ENCODE measurements around the gene DDIT4.

Gene DDIT4

DNA sequence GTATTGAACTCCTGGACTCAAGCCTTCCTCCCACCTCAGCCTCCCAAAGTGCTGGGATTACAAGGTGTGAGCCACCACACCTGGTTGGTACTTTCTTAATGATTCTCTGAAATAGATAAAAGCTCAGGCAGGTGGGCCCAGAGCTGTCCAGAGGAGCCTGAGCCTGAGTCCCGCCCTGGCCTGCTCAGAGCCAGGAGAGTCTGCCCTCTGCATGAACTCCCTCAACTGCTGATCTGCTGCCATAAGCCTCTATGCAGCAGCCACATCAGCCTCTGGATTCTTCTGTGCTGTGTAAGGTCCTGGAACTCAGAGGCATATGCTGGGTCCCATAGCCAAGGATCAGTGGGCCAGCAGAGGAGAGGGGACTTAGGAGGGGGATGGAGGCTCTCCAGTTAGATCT is 23.1 kb upstream of the DDIT4 start:
- FAIRE-seq: no peak

DNA sequence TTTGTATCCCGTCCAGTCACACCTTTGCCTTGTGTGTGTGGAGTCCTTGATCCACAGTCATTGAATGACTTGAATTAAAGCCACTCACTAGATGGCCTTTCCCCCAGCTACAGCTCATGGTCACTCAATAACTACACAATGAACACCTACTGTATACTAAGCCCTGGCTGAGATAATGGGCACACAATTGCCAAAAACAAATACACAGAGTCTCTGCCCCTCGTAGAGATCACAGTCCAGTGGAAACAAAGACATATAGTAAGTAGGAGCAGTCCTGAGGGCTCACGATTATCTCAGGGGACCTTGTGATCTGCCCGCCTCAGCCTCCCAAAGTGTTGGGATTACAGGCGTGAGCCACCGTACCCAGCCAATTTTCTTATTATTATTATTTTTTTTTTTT is 22.1 kb upstream of the DDIT4 start:
- no peak for FAIRE-seq

DNA sequence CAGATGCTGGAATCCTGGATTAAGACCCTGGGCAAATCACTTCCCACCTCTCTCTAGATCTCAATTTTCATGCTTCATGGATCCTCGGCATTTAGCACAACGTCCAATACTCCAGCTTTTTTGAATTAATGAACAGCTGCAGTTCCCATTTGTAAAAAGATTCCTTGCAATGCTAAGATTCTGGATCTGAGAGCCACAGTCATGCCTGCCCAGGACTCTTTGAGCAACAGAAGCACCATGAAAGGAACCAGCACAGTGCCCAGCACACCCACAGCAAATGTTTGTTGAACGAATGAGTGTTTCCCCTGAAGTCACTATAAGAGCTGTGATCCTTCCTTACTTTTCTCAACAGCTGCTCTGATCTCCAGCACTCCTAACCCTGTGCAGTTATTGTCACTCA is 20.8 kb upstream of the DDIT4 start:
- FAIRE-seq: no peak

DNA sequence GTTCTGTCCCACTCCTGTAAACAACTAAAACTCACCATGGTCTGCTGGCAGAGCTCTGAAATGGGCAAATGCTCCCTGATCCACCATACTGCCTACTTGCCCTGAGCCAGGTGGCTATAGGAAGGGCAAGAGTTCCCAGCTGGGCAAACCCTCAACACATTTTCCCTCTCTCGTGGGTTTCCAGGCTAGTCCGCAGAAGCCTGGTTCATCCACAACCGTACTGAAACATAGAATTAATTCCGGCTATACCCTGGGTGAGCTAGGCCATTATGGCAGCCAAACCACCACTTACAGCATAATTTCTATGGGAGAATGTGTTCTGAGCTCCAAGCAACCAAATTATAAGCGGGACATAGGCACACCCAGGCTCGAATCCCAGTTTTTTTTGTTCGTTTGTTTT is 20.1 kb upstream of the DDIT4 start:
- FAIRE-seq: no peak

DNA sequence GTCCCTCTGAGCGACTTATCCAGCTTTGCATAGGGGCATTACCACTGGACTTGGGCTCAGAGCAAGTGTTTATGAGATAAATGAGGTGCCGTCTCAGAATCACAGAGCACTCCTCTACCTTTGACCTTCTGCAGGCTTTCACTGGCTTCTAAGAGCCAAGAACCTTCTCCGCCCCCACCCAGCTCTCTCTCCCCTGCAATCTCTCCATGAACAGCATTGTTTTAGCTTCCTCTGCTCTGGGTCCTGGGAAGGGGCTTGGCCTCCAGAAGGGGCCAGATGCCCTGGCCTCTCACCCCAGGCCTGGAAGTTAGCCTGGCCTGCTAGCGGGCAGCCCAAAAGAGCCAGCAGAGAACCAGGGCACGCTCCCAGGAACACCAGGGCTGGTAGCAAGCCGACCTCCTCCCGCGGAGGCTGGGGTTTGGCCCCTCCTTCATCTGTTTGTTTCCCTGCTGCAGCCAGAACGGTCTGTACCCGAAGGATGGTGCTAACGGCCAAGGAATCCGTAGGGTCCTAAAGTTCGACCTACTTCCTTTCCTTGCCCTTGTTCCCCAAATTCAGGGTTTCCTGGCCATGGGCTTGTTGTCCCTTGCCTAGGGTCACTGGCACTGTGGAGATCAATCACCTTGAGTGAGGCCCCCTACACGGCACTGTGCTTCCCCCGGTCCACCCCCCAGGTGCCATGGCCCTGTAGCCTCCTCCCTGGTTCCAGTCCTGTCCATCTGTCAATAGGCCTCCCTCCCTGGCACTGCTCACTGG is 18.7 kb upstream of the DDIT4 start:
- no peak for FAIRE-seq

DNA sequence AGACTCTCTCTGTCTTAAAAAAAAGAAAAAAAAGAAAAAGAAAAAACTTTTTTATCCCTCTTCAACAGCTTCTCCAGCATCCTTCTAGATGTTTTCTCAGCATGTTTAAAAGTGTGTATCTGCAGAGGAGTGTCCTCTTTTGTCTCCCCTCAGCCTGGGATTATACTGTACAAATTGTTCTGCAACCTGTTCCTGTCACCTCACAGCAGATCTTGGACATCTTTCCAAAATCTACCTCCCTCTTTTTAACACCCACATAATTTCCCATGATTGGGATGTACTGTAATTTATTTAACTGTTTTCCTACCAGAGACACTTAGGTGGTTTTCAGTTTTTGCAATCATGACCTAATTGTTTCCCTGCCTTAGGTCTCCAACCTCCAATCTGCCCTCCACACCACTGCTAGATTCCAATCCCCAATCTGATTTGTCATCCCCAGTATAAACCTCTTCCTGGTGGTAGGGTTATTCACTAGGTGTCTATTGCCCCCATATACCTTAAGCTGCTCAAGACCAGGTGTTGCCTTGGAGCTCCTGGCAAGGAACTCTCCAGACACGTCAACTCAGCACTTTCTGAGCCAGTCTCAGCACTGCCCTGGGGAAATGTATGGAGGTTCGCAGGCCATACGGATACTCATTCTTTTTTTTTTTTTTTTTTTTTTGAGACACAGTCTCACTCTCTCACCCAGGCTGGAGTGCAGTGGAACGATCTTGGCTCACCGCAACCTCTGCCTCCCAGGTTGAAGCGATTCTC is 17.6 kb upstream of the DDIT4 start:
- no peak for FAIRE-seq

DNA sequence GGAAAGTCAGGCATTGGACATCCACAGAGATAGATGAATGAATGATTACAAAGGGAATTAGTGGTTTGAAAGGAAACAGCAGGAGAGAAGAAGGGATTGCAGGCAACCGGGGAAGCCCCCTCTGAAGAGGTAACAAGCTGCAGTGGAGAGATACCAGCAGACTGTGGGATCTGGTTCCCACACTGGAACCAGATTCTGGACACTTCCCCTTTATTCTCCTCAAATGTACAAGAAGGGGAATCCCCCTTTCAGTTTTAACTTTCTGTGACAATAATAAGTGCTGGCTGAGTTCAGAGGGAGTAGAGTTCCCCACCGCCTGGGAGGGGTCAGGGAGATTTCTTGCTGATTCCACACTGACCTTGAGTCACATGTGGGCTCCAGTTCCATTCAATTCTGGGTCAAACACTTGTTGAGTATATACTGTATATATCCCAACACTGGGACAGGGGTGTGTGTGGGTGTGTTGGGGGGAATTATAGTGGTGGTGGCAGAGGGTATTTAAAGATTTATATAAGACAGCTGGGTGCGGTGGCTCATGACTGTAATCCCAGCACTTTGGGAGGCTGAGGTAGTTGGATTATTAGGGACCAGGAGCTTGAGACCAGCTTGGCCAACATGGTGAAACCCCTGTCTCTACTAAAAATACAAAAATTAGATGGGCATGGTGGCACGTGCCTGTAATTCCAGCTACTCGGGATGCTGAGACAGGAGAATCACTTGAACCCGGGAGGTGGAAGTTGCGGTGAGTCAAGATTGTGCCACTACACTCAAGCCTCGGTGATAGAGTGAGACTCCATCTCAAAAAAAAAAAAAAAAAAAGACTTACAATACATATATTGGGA is 16.5 kb upstream of the DDIT4 start:
- FAIRE-seq: no peak

DNA sequence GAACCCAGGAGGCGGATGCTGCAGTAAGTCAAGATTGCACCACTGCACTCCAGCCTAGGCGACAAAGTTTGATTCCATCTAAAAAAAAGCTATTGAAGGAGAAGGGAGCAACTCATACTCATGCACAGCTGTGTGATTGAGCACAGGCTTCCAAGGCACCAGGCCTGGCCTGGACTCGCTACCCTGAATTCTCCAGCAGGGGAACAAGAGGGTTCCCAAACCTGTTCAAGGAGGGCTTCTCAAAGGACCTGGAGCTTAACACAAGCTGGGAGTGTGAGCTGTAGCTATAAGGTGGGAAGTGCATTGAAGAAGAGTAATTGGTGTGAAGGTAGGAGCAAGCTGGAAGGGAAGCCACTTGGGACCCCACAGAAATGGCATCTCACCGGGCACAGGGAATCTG is 15.1 kb upstream of the DDIT4 start:
- no peak for FAIRE-seq

DNA sequence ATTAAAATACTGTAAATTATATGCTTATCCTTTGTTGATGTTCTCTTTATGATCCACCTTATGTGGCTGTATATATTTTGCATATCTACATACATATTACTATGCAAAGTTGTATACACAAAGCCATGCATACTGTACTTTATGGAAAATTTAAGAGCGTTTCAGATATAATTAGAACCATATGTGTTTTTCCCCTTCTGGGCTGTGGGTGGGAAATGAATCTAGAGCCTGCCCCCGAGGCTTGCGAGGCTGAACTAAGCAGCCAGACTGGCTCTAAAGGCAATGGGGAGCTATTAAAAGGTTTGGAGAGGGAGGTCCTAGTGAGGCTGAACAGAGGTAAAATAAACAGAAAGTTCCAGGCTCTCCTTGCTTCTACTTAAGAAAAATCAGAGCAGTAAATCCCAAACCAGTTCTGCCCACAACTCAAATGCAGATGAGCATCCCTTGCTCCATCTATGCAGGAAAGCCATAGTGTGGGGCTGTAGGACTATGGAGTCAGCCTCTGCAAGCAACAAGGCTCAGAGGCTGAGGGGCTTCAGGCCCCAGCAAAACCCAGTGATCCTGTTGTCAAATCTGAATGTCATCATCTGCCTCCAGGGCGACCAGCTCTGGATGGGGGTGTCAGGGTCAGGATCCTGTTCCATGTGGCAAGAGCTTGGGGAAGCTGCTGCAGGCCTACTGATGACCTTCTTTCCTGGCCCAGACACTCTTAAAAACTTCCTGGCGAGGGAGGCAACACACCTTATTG is 14.1 kb upstream of the DDIT4 start:
- no peak for FAIRE-seq

DNA sequence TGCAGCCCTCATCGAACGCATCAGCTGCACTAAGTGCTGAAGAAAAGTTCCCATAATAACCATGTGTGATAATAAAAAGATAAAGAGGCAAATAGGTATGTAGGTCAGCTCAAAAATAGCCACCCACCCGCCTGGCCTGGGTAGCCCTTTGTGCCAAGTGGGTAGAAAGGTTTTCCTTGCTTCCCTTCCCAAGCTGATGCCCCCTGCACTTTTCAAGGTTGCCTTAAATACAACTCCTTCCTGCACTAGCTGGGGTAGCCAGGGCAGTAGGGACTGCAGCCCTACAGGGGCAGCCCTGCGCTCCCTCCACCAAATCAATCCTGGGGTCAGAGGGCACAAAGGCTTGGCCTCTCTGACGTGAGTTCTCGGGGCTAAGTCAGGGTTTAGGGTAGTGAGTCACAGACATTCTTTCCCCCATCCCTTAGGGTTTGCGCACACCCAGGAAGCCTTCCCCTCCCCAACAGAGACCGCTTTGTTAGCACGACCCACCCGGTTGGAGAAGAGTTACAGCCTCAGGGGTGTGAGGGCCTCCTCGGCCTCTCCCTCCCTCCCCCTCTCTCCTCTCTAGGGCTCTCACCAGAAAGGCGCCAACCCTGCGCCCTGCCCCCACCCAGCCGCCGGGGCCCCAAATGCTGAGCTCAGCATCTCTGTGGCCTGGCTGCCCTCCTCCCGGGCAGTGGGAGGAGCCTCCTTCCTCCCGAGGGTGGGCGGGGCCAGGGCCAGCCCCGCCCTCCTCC is 13.3 kb upstream of the DDIT4 start:
- no peak for FAIRE-seq

DNA sequence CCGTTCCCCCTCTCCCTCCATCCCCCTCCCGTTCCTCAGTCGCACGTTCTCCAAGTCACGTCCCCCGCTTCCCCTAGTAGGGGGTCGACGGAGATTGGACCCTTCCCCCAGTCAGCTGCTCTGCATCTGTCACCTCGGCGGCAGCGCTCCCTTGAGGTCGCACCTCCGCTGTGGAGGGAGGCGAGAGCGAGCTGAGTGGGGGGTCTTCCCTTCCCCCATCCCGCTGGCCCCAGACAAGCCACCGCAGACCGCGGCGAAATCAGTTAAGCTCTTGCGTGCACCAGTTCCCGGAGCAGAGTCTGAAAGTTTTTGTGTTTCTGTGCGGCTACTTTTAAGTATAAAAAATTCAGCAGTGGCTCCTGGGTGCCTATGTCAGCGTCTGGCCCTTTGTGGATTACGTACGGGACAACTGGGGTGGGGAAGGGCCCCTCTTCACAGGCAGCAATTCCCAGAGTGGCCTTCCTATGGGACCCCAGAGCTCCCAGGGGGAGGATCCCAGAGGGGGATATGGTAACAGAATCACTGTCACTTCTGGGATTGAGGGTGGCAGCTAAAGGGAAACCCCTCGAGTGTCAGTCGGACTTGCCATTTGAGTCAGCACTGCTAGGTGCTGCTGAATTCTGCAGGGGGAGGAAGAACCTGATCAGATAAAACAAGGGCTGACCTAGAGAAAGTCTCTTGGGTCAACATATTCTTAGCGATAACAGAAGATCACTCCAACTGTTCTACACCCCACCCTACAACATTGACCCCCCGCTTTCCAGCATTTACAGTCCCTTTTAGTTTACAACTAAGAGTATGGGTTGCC is 12.5 kb upstream of the DDIT4 start:
- no peak for FAIRE-seq

DNA sequence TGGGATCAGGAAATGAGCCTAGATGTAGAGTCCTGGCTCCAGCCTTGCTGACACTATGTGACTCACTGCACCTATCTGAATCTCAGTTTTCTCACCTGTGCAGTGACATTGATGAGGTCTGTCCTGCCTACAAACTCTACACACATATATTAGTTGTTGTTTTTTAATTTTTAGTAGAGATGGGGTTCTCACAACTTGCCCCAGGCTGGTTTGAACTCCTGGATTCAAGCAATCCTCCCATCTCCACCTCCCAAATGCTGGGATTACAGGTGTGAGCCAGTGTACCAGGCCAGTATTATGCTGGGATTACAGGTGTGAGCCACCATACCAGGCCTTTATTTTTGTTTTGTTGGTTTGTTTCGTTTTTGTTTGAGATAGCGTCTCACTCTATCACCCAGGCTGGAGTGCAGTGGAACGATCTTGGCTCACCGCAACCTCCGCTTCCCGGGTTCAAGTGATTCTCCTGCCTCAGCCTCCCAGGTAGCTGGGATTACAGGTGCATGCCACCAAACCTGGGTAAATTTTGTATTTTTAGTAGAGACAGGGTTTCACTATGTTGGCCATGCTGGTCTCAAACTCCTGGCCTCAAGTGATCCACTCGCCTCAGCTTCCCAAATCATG is 11.8 kb upstream of the DDIT4 start:
- no peak for FAIRE-seq

DNA sequence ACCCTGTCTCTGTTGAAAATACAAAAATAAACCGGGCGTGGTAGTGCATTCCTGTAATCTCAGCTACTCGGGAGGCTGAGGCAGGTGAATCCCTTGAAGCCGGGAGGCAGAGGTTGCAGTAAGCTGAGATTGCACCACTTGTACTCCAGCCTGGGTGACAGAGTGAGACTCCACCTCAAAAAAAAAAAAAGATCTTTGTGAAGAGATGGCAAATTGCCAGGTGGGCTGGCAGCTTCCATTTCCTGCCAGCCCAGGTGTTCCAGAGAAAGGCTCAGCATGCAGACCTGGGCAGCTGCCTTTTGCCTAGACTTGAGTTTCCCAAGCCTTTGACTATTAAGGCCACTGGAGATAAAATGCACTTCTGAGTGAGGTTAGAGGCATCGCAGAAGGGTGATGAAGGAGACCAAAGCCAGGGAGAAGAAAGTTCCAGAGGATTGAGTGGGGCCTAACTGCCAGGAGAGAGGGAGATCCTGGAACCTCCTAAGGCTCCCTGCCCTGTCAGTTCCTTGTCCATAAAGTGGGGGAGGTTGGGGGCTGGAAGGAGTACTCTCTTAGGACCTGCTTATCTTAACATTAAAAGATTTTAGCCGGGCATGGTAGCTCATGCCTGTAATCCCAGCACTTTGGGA is 10.0 kb upstream of the DDIT4 start:
- FAIRE-seq: no peak

DNA sequence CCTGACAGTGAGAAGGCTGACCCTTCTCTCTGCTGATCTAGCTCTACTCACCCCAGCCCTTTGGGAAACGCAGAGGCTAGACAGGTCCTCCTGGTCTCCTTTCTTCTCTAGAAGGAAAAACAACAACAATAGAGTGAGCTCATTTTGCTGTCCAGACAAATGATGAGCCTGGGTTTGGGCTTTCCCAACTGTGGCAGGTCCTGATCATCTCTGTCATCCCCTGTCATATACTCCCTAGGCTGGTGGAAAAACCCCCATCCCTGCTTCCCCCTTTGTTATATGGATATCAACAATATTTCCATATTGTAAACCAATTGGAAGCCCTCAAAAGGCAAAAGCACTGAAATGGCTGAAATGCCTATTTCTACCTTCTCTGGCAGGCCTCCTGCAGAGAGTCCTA is 9.2 kb upstream of the DDIT4 start:
- FAIRE-seq: no peak

DNA sequence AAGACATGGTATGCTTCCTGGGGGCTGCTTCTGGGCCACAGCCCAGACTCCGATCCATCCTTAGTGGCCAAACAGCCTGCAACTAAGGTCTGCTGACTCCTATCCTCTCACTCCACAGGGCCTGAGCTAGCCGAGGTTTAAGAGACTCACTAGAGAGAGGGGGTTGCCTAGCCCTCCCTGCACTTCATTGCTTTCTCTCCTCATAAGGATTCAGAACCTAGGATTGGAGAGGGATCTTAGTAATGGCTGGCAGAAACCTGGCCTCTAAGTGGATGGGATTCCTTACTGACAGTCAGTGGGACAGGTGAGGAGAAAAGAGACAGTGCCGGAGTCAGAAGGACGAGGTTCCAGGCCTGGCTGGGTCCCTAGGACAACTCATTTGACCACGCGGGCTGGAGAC is 8.2 kb upstream of the DDIT4 start:
- no peak for FAIRE-seq

DNA sequence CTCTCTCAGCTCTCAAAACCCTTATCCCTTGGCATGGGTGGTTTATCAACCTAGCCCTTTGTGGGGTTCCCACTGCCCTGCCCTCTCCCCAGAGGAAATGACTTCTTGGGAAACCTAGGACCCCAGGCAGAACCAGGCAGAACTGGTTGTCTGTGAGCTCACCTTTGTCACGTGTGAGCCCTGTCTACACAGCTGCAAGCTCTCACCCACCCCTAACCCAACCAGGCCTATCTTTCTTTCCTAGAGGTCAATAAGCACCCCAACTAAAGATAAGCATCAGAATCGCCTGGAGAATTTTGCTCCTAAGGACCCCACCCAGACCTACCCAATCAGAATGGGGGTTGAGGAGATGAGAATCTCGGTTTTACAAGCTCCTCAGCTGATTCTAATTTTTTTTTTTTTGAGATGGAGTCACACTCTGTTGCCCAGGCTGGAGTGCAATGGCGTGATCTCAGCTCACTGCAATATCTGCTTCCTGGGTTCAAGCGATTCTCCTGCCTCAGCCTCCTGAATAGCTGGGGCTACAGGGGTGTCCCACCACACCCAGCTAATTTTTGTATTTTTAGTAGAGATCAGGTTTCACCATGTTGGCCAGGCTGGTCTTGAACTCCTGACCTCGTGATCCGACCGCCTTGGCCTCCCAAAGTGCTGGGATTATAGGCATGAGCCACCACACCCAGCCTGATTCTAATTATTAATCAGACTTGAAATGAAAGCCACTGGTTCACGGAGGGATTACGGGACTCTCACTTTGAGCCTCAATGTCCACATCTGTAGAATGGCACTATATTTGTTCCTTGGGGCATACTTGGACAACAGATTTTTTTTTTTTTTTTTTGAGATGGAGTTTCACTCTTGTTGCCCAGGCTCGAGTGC is 7.5 kb upstream of the DDIT4 start:
- no peak for FAIRE-seq

DNA sequence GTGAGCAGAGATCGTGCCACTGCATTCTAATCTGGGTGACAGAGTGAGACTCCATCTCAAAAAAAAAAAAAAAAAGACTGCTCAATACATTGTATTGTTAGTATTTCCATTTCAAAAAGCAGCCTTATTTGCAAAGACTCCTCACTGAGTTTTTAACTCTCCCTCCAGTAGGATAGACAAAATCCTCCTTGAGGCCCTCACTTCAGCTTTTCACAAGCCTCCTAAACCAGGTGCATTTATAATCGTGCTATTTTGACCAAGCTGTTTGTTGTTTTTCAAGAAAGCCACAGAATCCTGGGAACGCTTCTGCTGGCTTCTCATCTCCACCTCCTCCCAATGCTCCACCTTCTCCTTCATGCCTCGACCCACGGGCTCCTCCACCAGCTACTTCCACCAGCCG is 6.3 kb upstream of the DDIT4 start:
- no peak for FAIRE-seq

DNA sequence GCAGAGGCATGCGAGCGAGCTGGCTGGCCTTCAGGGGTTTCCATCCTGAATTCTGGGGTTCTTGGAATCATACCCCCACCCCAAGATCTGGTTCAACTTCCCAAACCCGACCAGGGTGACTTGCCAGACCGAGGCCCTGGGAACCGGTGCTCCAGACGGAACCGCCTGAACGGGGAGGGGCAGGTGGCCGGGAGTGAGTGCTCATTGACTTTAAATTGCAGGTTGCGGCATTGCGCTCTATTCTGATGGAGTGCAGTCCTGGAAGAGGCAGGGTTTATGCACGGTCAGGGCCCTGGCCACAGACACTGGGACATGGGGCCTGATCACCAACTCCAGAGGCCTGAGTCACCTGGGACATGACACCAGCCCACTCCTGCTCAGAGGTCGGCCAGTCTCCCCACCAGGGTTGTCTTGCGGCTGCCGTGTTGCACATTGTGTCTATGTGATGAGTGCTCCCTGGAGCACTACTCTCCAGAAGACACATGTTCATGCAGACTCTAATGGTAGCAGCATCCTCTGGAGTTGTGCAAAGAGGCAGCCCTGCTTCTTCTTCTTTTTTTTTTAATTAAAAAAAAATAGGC is 5.8 kb upstream of the DDIT4 start:
- no peak for FAIRE-seq
